Left hindlimb (tissue), 1 donor: ENCODE data around the gene ALX3.
"Not testable (repeated sequence)": the region's sequence is repeated elsewhere in the genome, so short reads cannot be mapped to it uniquely, and the experiment has no call there.

ENCODE experiments used
- DNase-seq: peaks from one replicate; pipeline ENCODE4 v3.0.0-alpha.2; 2018

Gene ALX3

DNA sequence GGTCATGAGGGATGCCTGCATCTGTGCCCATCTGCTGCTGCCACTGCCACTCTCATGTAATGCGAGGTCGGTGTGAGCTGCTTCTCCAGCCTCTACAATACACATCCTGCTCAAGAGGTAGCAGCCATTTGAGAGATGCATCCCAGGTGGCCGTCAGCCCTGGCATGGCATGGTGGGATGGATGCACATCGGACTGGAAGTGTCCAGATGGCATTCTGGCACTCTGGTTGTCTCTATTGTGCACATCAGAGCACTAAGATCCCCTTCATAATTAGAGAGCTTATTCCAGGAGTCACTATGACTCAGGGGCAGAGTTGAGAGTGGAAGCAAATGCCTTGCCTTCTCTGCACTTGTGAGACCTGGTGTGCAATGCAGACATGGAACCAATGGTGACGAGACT is 32.2 kb downstream of the ALX3 start:
- DNase-seq = no peak

DNA sequence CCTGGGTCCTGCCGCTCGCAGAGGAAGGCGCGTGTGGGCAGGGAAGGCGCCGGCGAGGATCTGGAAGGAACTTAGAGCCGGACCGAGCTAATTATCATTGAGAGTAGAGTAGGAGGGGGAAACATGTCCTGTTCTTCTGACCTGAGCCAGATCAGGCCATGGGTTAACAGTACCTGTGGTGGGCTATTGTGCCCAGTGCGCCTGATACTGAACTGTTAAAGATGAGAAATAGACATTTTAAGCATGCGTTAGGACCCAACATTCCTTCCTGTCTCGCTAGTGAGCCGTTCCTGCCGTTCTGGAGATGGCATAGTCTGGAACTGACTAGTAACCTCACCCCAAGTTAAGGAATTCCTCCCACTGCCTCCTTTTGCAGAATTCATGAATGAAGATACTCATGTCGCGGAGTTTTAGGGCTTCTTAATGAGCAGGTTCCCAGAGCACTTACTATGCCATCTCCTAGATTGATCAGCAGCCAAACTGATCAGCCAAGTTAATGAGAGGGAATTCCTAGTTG is 35.2 kb downstream of the ALX3 start:
- no peak for DNase-seq

DNA sequence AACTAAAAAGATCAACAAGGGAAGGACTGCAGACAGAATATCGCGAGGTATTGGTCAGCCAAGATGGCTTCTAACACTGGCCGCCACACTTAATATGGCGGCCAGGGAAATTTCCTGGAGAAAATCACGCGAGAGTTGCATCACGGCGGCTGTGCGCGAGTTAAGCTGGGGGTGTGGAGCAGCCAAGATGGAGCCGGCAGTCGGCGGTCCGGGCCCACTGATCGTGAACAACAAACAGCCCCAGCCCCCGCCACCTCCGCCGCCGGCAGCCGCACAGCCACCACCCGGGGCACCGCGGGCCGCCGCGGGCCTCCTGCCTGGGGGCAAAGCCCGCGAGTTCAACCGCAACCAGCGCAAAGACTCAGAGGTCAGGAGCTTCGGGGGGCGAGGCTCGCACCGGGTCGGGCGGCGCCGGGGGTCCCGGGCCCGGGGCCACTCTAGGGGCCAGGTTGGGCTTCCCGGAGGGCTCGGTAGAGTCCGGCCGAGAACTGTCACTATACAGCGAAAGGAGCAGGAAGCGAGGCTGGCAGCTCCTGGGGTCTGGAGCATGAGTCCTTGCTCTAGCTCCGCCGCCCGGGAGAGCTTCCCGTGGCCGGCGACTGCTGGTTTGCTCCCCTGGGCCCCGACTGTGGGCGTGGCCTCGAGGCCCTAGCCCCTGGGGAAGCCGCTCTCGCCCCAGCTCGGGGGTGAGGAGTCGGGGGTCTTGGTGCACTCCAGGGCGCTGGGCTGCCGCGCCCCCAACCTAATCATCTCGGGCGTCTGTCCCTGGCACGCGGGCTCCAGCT is 35.8 kb downstream of the ALX3 start, which contains the start of gene STRIP1:
Gene STRIP1 (plus strand): TSS at position 174 of the 785 bp plus-strand sequence. CDS start 14 bp downstream, at position 188.
- DNase-seq = peak; percentile 95

DNA sequence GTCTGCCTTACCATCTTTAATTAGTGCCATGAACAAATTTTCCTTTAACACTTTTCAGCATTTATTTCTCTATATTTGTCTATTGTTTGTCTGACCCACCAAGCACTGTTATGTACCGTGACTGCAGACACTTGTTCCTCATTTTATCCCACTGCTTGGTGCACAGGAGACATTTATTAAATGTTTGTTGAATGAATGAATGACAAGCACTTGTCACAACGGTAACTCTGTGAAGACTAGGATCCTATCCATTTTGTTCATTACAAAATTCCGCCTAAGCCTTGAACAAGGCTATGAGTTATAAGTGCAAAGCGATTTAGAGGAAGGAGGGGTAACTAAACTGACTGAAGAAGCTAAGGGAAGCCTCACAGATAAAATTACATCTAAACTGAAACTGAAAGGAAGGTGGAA is 36.4 kb downstream of the ALX3 start:
- DNase-seq = no peak

DNA sequence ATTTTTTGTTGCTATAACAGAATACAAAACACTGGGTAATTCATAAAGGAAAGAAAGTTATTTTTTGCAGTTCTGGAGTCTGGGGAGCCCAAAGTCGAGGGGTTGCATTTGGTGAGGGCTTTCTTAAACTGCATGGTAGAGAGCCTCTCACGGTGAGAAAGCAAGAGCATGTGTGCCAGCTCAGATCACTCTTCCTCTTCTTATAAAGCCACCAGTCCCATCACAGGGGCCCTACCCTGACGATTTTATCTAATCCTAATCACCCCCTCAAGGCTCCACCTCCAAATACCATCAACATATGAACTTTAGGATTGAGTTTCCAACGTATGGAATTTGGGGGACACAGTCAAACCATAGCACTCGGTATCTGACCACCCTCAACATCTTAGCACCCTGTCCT is 37.1 kb downstream of the ALX3 start:
- DNase-seq = no peak

DNA sequence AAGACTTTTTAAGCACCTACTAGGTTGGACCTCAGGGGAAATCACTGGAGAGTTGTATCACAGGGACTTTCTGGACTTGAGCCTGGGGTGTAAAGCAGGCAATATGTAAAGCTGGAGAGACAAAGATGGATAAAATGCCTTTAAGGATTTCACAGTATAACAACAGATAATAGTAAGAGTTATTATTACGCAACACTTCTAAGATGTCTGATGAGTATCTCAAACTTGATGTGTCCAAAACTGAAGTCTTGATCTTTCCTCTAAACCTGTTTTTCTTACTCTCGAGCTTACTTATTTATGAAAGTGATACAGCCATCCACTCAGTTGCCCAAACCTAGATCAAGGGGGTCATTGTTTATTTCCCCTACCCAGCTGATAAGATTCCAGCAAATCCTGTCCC is 38.1 kb downstream of the ALX3 start:
- DNase-seq = no peak

DNA sequence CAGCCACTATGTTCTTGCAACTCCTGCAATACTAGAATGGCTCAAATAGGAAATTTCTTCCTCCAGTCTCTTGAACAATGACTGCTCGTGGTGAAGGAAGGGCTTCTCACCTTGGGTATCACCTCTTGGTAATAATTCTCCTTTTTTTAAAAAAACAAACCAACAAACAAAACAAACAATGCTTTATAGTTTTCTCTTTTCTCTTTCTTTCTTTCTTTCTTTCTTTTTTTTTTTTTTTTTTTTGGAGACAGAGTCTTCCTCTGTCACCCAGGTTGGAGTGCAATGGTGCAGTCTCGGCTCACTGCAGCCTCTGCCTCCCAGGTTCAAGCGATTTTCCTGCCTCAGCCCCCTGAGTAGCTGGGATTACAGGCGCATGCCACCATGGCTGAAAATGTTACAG is 39.8 kb downstream of the ALX3 start:
- not testable (repeated sequence) for DNase-seq

DNA sequence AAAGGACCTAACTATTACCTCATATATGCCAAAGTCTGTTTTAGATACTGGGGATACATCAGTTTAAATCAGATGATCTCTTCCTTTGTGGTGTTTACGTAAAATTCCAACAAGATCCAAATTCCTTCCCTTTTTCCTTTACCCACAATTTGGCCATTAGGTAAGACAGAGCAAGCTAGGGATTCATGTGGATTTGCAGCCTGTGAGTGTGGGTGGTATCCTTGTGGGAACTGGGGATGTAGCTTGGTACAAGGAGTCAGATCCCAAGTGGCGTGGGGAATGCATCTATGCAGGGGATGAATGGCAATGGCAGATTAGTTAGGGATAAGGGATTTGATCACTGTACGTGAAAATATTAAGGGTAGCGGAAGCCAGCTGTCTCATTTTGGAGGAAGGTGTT is 45.9 kb downstream of the ALX3 start:
- DNase-seq = no peak

DNA sequence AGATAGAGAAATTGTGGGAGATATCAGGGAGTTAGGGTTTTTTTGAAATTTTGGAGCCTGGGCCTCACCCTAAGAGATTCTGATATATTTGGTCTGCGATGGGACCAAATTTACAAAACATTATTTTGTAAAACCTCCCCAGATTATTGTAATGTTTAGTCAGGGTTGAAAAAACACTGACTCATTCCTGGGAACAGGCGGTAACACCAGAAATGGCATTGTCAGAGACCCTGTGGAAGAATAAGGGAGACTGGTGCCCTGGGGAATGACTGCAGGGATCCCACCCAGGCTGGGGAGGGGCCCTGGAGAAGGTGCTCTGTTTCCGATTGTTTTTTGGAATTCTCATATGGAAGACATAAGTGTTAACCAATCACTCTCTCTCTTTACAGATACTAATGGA is 49.2 kb downstream of the ALX3 start:
- DNase-seq = no peak

DNA sequence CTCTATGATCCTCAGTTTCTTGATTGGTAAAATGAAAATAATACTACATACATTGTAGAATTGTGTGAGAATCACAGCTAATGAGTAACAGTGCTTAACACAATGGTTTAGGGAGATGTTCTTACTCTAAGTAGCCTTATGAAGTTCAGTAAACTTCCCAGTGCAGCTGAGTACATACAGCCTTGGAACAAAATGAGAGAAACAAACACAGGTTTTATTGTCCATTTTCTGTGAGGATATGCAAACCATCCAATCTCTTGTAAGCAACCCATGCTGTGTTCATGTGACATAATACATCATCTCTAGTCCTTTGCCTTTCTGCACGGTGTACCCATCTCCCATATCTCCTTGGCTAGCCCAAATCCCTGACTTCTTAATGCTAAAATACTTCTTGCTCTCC is 50.7 kb downstream of the ALX3 start:
- no peak for DNase-seq

DNA sequence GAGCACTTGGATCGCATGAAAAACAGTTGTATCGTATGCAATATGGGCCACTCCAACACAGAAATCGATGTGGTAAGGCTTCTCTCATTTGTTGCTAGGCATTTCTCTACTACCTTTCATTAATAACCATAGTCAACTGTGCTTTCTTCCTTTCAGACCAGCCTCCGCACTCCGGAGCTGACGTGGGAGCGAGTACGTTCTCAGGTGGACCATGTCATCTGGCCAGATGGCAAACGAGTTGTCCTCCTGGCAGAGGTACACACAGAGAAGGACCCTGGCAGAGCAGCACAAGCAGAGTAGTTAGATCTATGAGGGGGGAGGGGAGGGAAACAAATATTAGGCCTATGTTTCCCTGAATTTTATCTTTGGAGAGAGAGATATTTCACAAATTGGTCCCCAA is 52.1 kb downstream of the ALX3 start:
- no peak for DNase-seq

DNA sequence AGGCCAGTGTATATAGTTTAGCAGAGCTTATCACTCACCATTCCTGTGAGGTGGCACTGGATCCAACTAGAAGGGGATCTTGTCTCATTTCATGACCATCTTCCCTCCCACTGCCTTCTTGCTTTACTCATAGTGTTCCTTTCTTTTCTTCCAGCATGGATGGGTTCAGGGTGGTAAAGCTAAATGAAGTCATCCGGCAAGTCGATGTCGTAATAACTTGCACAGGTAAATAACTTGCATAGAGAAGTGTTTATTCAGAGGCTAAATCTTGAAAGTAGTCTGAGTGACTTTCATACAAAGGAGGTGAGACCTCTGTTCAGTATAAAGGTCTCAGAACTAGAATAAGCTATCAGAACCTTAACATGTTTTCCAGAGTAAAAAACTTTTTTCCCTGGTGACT is 52.7 kb downstream of the ALX3 start:
- no peak for DNase-seq

DNA sequence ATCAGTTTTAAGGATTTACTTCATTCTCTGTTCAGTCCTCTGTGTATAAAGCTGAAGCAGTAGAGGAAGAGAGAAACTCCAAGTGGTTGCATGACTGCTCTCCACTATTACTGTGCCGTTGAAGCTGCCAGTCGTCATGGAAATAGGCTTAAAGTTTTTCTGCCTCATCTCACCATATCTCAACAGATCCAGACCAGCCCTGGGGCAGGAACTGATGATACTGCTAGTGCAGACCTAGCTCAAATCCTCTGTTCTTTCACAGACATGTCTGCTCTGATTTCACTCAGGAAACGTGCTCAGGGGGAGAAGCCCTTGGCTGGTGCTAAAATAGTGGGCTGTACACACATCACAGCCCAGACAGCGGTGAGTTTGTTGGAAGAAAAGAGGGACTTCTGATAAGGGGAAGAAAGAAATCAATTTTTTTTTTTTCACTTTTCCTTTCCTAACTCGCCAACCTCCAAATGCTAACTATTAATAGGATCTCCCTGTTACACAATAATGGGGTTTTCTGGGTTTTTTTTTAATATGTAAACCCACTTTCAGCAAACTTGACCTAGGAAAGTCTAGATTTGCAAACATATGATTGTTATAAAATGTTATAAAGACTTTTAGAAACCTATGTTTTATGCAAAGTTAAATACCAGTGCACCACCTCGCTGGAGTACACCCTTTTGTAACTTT is 58.2 kb downstream of the ALX3 start:
- DNase-seq = no peak

DNA sequence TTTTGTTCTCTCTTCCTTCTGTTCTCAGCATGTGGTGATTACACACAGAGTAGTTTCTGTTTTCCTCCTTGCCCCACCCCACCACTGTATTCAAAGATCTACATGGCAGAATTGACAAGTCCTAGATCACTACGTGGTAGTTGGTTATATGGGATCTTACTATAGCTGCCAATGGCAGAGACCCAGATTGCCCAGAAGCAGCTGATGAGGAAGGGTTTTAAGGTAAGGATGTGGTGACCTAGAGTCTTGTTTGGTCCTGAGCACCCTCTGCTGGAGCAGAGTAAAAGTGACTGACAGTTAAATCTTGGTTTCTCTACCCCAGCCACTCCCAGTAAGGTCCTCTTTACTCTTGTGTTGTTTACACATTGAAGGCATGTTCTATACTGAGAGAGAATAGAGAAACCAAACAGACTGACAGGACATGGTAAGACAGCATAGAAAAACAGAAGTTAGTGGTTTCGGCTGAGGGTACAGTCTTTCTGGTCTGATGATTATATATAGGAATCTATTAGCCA is 58.9 kb downstream of the ALX3 start:
- DNase-seq = no peak
